ENCODE results near the gene TSTD1.

DNA sequence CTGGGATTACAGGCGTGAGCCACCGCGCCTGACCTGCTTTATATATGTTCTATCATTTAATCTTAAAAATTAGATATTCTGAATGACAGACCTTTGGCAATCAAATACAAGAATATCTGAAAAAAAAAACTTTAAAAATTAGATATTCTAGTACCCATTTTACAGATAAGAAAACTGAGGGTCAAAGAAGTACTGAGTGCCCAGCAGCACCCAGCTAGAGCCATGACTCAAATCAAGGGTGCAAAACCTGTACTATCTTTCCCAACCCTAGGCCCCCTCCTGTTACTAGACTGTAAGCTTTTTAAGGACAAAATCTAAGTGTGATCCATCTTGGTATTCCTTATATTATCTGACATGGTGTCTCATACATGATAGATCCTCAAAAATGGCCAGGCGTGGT lies 22.7 kb upstream of the TSTD1 start:
- no peak for TF ChIP-seq CREB1 (CRISPR knock-in tag; IDR thresholded peaks at IDR 0.05; ENCODE audit: low read depth)
- TF ChIP-seq, protein P1, sequence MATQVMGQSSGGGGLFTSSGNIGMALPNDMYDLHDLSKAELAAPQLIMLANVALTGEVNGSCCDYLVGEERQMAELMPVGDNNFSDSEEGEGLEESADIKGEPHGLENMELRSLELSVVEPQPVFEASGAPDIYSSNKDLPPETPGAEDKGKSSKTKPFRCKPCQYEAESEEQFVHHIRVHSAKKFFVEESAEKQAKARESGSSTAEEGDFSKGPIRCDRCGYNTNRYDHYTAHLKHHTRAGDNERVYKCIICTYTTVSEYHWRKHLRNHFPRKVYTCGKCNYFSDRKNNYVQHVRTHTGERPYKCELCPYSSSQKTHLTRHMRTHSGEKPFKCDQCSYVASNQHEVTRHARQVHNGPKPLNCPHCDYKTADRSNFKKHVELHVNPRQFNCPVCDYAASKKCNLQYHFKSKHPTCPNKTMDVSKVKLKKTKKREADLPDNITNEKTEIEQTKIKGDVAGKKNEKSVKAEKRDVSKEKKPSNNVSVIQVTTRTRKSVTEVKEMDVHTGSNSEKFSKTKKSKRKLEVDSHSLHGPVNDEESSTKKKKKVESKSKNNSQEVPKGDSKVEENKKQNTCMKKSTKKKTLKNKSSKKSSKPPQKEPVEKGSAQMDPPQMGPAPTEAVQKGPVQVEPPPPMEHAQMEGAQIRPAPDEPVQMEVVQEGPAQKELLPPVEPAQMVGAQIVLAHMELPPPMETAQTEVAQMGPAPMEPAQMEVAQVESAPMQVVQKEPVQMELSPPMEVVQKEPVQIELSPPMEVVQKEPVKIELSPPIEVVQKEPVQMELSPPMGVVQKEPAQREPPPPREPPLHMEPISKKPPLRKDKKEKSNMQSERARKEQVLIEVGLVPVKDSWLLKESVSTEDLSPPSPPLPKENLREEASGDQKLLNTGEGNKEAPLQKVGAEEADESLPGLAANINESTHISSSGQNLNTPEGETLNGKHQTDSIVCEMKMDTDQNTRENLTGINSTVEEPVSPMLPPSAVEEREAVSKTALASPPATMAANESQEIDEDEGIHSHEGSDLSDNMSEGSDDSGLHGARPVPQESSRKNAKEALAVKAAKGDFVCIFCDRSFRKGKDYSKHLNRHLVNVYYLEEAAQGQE (IDR thresholded peaks at IDR 0.05; ENCODE audit: unreplicated experiment), result no peak
- TF ChIP-seq, protein P2, sequence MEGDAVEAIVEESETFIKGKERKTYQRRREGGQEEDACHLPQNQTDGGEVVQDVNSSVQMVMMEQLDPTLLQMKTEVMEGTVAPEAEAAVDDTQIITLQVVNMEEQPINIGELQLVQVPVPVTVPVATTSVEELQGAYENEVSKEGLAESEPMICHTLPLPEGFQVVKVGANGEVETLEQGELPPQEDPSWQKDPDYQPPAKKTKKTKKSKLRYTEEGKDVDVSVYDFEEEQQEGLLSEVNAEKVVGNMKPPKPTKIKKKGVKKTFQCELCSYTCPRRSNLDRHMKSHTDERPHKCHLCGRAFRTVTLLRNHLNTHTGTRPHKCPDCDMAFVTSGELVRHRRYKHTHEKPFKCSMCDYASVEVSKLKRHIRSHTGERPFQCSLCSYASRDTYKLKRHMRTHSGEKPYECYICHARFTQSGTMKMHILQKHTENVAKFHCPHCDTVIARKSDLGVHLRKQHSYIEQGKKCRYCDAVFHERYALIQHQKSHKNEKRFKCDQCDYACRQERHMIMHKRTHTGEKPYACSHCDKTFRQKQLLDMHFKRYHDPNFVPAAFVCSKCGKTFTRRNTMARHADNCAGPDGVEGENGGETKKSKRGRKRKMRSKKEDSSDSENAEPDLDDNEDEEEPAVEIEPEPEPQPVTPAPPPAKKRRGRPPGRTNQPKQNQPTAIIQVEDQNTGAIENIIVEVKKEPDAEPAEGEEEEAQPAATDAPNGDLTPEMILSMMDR (conservative IDR thresholded peaks at IDR 0.05; ENCODE audit: low read depth in 2 of 2), result no peak
- TF ChIP-seq POLR2AphosphoS5 (IDR thresholded peaks at IDR 0.05; ENCODE audit: low read depth), result no peak
- no peak for TF ChIP-seq EZH2 (IDR thresholded peaks at IDR 0.05; ENCODE audit: low read depth, unreplicated experiment)
- TF ChIP-seq NANOG (IDR thresholded peaks at IDR 0.05; ENCODE audit: borderline replicate concordance), result no peak
- TF ChIP-seq JUNB (IDR thresholded peaks at IDR 0.05; ENCODE audit: unreplicated experiment), result no peak
